GM19099 (cell line): ENCODE results near the gene PDE6B.

ENCODE experiments used
- POLR2A ChIP-seq: IDR thresholded peaks from 3 replicates; pipeline ENCODE4 v1.6.1; 2011; ENCODE audit warnings: low read depth; ENCODE audit not compliant: insufficient read length; ENCODE audit errors: extremely low read depth

PDE6B gene

GRCh38 chr4:678331-679103 is 53.1 kb downstream of the PDE6B start:
- TF ChIP-seq POLR2A, result no peak

- TF ChIP-seq POLR2A, result no peak
Measured at GRCh38 chr4:679104-679481, 53.7 kb downstream of the PDE6B start.

GRCh38 chr4:679629-680028 is 54.3 kb downstream of the PDE6B start:
- no peak for TF ChIP-seq POLR2A

GRCh38 chr4:680091-680490 is 54.7 kb downstream of the PDE6B start:
- no peak for TF ChIP-seq POLR2A

- TF ChIP-seq POLR2A, result no peak
Measured at GRCh38 chr4:680551-680927, 55.2 kb downstream of the PDE6B start.

- TF ChIP-seq POLR2A, result no peak
Measured at GRCh38 chr4:680928-681645, 55.7 kb downstream of the PDE6B start.

- TF ChIP-seq POLR2A, result no peak
Measured at GRCh38 chr4:681736-682451, 56.5 kb downstream of the PDE6B start.

- TF ChIP-seq POLR2A, result no peak
Measured at GRCh38 chr4:682490-683172, 57.3 kb downstream of the PDE6B start.

GRCh38 chr4:683247-683897 is 58.0 kb downstream of the PDE6B start:
- no peak for TF ChIP-seq POLR2A

GRCh38 chr4:683982-684622 is 58.7 kb downstream of the PDE6B start:
- TF ChIP-seq POLR2A, result no peak

- TF ChIP-seq POLR2A, result no peak
Measured at GRCh38 chr4:684623-685327, 59.4 kb downstream of the PDE6B start.

GRCh38 chr4:685679-686412 is 60.5 kb downstream of the PDE6B start:
- TF ChIP-seq POLR2A, result no peak

- no peak for TF ChIP-seq POLR2A
Measured at GRCh38 chr4:686413-687040, 61.2 kb downstream of the PDE6B start.
